ENCODE measurements around the gene MAGEL2.

- TF ChIP-seq CTCF (IDR thresholded peaks at IDR 0.05) = no peak
- no peak for TF ChIP-seq ZFX (IDR thresholded peaks at IDR 0.05; ENCODE audit: borderline replicate concordance)
Observed at GRCh38 chr15:23671481-23671880, 23.8 kb upstream of the MAGEL2 start.
